Measurements from ENCODE around the gene PIK3C2B.

Gene PIK3C2B

DNA sequence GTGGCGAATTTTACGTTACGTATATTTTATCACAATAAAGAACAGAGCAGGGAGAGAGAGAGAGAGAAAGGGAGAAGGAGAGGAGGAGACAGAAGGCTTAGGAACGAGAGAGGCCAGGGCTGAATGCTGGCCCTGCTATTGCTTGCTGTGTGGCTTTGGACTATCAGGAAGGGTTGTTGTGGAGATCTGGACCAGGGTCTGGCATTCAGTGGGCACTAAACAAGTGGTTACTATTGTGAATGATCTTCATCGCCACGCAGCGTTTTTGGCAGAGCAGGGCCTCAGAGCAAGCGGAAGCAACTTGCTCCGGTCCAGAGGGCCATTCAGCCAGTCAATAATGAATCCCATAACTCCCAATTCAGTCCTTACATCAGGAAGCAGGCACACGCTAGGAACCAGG lies 26.4 kb downstream of the PIK3C2B start:
- H3K4me3 ChIP-seq (ENCODE audit: low read depth, low read length), result no peak overlapping the region
- TF ChIP-seq, protein P1, sequence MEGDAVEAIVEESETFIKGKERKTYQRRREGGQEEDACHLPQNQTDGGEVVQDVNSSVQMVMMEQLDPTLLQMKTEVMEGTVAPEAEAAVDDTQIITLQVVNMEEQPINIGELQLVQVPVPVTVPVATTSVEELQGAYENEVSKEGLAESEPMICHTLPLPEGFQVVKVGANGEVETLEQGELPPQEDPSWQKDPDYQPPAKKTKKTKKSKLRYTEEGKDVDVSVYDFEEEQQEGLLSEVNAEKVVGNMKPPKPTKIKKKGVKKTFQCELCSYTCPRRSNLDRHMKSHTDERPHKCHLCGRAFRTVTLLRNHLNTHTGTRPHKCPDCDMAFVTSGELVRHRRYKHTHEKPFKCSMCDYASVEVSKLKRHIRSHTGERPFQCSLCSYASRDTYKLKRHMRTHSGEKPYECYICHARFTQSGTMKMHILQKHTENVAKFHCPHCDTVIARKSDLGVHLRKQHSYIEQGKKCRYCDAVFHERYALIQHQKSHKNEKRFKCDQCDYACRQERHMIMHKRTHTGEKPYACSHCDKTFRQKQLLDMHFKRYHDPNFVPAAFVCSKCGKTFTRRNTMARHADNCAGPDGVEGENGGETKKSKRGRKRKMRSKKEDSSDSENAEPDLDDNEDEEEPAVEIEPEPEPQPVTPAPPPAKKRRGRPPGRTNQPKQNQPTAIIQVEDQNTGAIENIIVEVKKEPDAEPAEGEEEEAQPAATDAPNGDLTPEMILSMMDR (IDR thresholded peaks at IDR 0.05; ENCODE audit: borderline replicate concordance, insufficient read depth, low read depth, low read length), result no peak

DNA sequence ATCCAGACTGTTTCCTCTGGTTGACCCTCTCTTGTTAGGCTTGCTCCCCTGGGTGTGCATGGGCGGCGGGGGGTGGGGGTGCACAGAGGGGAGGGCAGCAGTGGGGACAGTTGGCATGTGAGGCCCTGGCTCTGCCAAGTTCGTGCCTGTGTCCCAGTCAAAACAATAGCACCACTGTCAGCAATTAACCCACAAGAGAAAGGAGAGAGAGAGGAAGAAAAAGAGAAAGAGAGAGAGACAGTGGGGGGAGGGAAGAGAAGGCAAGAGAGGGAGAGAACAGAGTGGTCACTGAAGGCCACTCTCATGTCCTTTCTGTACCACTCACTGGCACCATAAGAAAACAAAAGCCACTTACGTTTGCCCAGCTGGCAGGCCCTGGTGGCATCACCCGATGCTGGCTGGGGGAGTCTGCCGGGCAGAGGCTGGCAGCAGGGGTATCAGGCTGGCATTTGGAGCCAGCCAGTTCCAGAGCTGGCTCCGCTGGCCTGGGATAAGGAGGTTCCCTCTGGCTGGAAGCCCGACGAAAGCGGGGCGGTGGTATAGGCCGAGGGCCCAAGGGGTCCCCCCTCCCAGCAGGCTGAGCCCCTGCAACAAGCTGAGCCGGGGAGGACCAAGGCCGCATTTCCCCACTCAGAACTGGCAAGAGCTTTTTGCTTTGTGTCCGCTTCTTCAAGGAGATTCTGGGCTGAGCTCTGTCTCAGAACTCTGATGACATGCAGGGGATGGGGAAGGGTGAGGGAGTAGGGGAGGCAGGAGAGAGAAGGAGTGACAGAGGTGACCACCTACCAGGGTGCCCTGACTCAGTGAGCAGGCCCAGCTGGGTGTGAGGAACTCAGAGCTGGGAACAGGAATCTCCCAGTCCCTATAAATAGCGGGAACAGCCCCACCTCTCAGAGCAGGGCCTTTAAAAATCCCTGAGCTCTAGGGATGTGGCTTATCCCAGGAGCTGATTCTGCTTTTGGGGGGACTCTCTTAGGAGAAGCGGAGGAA lies 27.9 kb downstream of the PIK3C2B start:
- TF ChIP-seq, protein P1 (IDR thresholded peaks at IDR 0.05; ENCODE audit: borderline replicate concordance, insufficient read depth, low read depth, low read length), result no peak
- peak overlapping the region; percentile 19 for H3K4me3 ChIP-seq (ENCODE audit: low read depth, low read length)

DNA sequence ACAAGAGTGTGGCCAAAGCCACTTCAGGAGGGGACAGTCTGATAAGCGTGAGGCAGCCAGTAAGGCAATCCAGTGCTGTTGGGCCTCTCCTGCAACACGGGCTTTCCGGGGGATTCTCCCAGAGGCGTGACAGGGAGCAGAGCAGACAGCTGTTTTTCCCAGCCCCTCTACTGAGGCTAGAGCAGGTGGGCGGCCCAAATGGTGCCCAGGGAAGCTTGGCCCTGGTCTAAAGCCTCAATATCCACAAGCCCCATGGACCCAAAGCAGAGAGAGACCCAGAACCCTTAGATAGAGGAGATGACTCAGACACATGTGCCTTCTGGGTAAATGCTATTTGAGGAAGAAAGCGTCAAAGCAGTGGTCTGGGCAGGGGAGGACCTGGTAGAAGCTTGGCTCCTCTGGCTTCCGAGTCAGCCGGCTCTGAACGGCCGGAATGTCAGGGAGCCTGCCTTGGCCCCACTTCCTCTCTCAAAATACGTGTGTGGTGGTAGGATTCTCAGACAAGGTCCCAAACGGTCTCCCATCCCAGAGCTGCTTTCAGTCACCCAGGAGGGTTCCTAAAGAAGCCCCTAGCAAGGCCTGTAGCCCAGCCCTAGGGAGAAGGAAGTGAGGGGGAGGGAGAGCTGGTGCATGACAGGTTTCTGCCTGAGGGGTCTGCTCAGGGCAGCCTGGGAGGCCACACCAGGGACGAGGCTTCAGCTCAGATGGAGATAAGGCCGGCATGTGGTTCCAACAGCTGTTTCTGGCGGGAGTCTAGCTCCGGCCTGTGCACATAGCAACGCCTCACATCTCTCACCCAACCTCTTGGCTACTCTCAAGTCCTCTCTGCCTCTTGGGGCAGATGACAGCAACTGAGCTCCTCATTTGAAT lies 28.8 kb downstream of the PIK3C2B start:
- TF ChIP-seq, protein P1 (IDR thresholded peaks at IDR 0.05; ENCODE audit: borderline replicate concordance, insufficient read depth, low read depth, low read length), result no peak
- no peak overlapping the region for H3K4me3 ChIP-seq (ENCODE audit: low read depth, low read length)

DNA sequence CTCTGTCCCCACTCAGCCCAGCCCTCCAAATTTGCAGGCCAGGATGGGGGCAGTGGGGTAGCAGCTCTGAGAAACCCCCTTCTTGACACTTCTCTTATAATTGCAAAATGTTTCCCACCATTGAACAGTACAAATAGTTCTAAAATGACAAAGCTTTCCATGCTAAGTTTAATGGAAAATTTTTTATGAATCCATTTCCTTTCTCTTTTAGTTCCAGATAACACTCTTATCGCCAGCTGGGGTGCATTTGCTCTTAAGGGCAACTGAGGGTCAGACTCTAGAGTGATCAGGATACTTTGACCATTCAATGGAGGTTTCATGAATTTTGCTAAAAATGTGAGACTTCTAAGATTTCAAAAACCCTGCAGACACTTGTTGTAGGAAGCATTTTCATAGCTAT lies 29.9 kb downstream of the PIK3C2B start:
- no peak overlapping the region for H3K4me3 ChIP-seq (ENCODE audit: low read depth, low read length)
- TF ChIP-seq, protein P1 (IDR thresholded peaks at IDR 0.05; ENCODE audit: borderline replicate concordance, insufficient read depth, low read depth, low read length), result no peak

DNA sequence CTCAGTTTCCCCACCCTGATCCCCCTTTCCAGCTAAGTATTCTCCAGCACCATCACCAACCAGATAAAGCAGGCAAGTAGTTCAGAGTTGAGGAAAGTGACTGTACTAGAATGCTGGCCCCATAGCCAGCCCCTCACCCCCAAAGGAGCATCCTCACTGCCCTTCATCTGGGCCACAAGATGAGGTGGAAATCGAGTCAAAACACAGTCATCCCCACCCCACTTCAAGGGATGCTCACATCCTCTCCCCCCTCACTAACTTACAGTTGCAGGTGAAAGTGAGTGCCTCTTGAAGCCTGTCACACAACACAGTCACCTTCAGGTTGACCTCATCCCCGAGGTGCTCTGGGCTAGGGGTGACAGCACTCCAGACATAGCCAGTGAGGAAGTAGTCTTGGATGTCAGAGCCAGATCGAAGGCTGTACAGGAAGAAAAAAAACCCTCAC lies 30.4 kb downstream of the PIK3C2B start:
- H3K4me3 ChIP-seq (ENCODE audit: low read depth, low read length), result no peak overlapping the region
- TF ChIP-seq, protein P1 (IDR thresholded peaks at IDR 0.05; ENCODE audit: borderline replicate concordance, insufficient read depth, low read depth, low read length), result no peak

DNA sequence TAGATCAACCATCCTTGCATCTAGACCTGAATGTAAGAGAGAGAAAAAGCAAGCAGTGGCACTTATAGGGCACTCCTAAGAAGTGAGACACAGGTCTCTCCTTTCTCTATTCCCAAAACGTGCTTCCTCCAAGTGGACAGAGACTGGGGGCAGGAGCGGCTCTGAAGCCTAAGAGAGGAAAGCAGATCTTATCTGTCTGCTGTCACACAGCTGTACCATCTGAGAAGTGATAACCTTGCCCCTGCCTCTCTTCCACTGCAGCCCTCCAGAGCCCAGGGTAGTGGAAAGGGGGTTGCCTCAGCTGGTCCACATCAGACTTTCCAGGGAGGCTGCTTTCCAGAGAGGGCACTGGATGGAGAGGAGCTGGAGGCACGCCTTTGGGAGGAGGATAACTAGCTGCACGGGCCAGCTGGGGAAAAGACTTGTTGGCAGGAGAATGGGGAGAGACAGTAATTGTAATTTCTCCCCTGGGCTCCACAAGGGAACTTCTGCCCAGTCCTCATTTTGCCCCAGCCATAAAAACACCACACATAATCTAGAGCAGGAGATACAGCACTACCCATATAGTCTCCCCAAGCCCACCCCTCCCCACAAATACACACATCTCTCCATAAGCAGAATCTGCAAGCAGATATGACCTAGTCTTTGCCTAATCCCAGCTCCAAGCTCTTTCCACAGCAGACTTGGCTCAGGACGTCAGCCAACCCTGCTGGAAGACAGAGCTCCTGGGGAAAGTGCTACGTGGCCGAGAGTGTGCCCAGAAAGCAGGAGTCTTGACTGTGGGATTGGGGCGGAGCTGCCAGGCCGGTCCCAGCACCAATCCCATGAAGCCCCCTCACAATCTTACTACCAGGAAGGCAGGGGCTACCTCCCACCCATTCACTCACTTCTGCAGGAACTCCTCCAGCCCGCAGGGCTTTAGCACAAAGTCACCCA lies 31.2 kb downstream of the PIK3C2B start:
- TF ChIP-seq, protein P1 (IDR thresholded peaks at IDR 0.05; ENCODE audit: borderline replicate concordance, insufficient read depth, low read depth, low read length), result no peak
- no peak overlapping the region for H3K4me3 ChIP-seq (ENCODE audit: low read depth, low read length)
